Ovary (tissue), 9 donors: ENCODE results near the gene RASSF5. TPM values are rescaled to one million over a fixed set of nuclear protein-coding genes. Genes with fewer than 3 reads are reported as not detected.

Source experiments
- DNase-seq, 5 donors: peaks; one replicate each; pipeline ENCODE4 v3.0.0-alpha.2; 2019 to 2020
- H3K27ac ChIP-seq, 2 donors: fragments of 200-600 bp; one replicate each; pipeline versions ENCODE4 v1.5.1 to v1.8.0; 2019 to 2022
- H3K27me3 ChIP-seq: fragments of 200-600 bp; one replicate; pipeline ENCODE4 v1.8.0; 2022
- H3K36me3 ChIP-seq: fragments of 200-600 bp; sonication (generic); one replicate; pipeline ENCODE4 v1.5.1; 2019
- H3K4me1 ChIP-seq: one replicate; pipeline ENCODE4 v1.8.1; 2013; ENCODE audit warnings: mild to moderate bottlenecking, moderate library complexity; ENCODE audit not compliant: insufficient read depth
- H3K4me3 ChIP-seq: fragments of 200-600 bp; sonication (generic); one replicate; pipeline ENCODE4 v1.5.1; 2017
- H3K9me3 ChIP-seq, 2 donors: fragments of 200-600 bp in 1 of 2; sonication (generic) in 1 of 2; one replicate each; pipeline versions ENCODE4 v1.5.1 to v1.8.1; 2013 to 2019; ENCODE audit warnings: mild to moderate bottlenecking in 1 of 2, moderate library complexity in 1 of 2
- EP300 ChIP-seq: sonication (generic); formaldehyde crosslinking; IDR thresholded peaks from one replicate; pipeline ENCODE4 v1.6.1; 2017; ENCODE audit warnings: antibody characterized with exemption
- POLR2A ChIP-seq: fragments of 450-650 bp; IDR thresholded peaks from one replicate; pipeline ENCODE4 v1.6.1; 2017; ENCODE audit warnings: antibody characterized with exemption, mild to moderate bottlenecking, moderate library complexity
- WGBS, 3 donors: extraction: QIAGEN DNeasy Blood & Tissue Kit in 1 of 3; methylation state at CpG; one replicate each; pipeline versions ENCODE4 v1.1.5 to v1.1.7; 2013 to 2017; 5-methylcytosine and 5-hydroxymethylcytosine counted together
- intact Hi-C, 4 donors: fragments of 100-400 bp; cut with DNase I; formaldehyde crosslinking; loops; one replicate each; pipeline versions ENCODE4 v1.11.0 to v1.15.1; 2022 to 2023
- polyA plus RNA-seq, 2 donors: library from polyadenylated mRNA; stranded (reverse); fragments of 200-250 nt in 1 of 2; fragments of 350-450 nt in 1 of 2; fragmentation: Illumina TruSeq in 1 of 2; extraction: RNeasy Lipid Tissue Mini Kit (QIAGEN cat#74804) in 1 of 2; gene quantifications; one replicate each; pipeline ENCODE4 v1.2.3, GENCODE V29; 2013 to 2014
- total RNA-seq, 7 donors: library from RNA; depleted of rRNA in 2 of 7; stranded (reverse); fragments of >200 nt in 2 of 7; fragmentation: NEBNext Ultra II Directional in 3 of 7; extraction: Animal tissue kit (Norgen Biotek cat#: 25700) in 3 of 7; gene quantifications; one replicate each; pipeline versions ENCODE4 v1.1.0 to v1.2.4, GENCODE V29; 2016 to 2023
- TF ChIP-seq, protein P1 (sequence below), 3 donors: fragments of 450-650 bp in 2 of 3; fragments of 200-600 bp in 1 of 3; IDR thresholded peaks; one replicate each; pipeline versions ENCODE4 v1.5.1 to v1.8.0; 2016 to 2022; ENCODE audit warnings: antibody characterized with exemption in 3 of 3, mild to moderate bottlenecking in 1 of 3
- donor health status: DM: no; HTN: no; CAD: no; lungs with moderate emphysema.
- donor health status: DM: no; HTN: no; CAD: no.
- donor health status: Bipolar disorder and iron deficiency.
- donor health status: DM: yes; HTN: yes; CAD: no.
- donor health status: DM: no; HTN: no; CAD: no.
- donor health status: DM: yes; HTN: yes; CAD: no.

RASSF5 gene
- total and polyA plus RNA-seq, 9 donors = 1.8 to 11.8 (median 5.3) TPM

DNA sequence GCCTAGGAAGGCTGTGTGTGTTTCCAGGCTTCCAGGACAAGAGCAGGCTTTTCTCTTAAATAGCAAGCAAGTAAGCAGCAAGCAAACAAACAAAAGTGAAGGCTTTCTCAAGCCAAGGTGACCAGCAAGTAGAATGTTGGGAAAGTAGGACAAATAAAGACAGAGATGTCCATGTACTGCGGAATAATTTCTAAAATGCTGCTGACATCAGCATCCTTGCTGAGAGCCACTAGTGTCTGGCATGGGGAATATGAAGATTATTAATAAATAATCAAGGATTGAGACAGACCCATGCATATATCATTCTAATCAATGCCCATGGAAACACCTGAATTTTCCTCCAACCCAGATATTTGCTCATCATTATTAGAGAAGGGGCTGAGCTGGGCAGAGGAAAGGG lies 121.6 kb downstream of the RASSF5 start:
- H3K9me3 ChIP-seq = no peaks in the 10 kb centered on the region
- H3K27ac ChIP-seq = no peak overlapping the region
- H3K27me3 ChIP-seq = no peaks in the 10 kb centered on the region
- no peak for DNase-seq
- 70 to 72% methylated on average over 1 of the region's 1 CpG; no CpG with 5 or more reads in 1 of the 3 donors for WGBS, 3 donors
- H3K36me3 ChIP-seq = no peaks in the 10 kb centered on the region
- intact Hi-C loops = loop anchor here in 1 of 4 donors (10.0 kb wide), 1 partner anchor 286 kb away; no protein-coding TSS in a partner anchor
- no peak for TF ChIP-seq POLR2A
- TF ChIP-seq, protein P1, sequence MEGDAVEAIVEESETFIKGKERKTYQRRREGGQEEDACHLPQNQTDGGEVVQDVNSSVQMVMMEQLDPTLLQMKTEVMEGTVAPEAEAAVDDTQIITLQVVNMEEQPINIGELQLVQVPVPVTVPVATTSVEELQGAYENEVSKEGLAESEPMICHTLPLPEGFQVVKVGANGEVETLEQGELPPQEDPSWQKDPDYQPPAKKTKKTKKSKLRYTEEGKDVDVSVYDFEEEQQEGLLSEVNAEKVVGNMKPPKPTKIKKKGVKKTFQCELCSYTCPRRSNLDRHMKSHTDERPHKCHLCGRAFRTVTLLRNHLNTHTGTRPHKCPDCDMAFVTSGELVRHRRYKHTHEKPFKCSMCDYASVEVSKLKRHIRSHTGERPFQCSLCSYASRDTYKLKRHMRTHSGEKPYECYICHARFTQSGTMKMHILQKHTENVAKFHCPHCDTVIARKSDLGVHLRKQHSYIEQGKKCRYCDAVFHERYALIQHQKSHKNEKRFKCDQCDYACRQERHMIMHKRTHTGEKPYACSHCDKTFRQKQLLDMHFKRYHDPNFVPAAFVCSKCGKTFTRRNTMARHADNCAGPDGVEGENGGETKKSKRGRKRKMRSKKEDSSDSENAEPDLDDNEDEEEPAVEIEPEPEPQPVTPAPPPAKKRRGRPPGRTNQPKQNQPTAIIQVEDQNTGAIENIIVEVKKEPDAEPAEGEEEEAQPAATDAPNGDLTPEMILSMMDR (IDR thresholded peaks at IDR 0.05) = no peak
- TF ChIP-seq EP300 = no peak
- H3K4me3 ChIP-seq = no peak overlapping the region
- H3K4me1 ChIP-seq = no peaks in the 10 kb centered on the region

DNA sequence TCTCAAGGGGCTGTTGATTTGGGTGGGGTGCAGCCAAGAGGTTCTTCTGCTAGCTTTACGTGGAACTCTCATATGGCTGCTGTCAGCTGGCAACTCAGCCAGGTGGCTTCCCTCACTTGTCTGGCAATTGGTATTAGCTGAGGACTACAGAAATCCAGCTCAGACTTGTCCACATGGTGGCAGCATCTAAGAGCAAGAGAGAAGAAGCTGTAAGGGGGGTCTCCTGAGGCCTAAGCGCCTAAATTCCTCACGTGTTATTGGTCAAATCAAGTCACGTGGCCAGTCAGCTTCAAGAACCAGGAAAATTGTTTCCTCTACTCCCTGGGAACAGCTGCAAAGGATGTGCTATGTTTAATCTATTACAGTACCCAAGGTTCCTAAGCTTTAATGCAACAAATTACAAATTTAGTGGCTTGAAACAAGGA lies 123.8 kb downstream of the RASSF5 start:
- Histone ChIP-seq H3K27me3 (no peaks in the 10 kb centered on the region), H3K9me3 (no peaks in the 10 kb centered on the region), H3K36me3 (no peaks in the 10 kb centered on the region), H3K4me3 (no peak overlapping the region), H3K27ac (no peak overlapping the region), H3K4me1 (no peaks in the 10 kb centered on the region)
- TF ChIP-seq, protein P1 (IDR thresholded peaks at IDR 0.05) = peak in 1 of 3 donors; percentile 29
- no peak for TF ChIP-seq POLR2A
- intact Hi-C loops = loop anchor here (5.0 to 10.0 kb wide), 3 partner anchors 41 to 281 kb away; no protein-coding TSS in a partner anchor
- peak; percentile 42 to 77 (median 69) for DNase-seq
- WGBS, 3 donors = 3 to 11% (median 4%) methylated on average over 4 of the region's 4 CpGs

- H3K27ac ChIP-seq = no peak overlapping the region
- no peak overlapping the region for H3K4me3 ChIP-seq
- H3K27me3 ChIP-seq = no peaks in the 10 kb centered on the region
- H3K9me3 ChIP-seq = no peaks in the 10 kb centered on the region
- intact Hi-C loops = loop anchor here (2.0 to 10.0 kb wide), 5 partner anchors 29 to 279 kb away; no protein-coding TSS in a partner anchor
- TF ChIP-seq POLR2A (no peak), EP300 (peak; percentile 34)
- no peaks in the 10 kb centered on the region for H3K36me3 ChIP-seq
- DNase-seq = peak in 3 of 5 donors; percentile 15 to 59 (median 22)
- H3K4me1 ChIP-seq = peaks cover 1% of the 10 kb centered on the region
- 26 to 35% (median 30%) methylated on average over 9 of the region's 9 CpGs for WGBS, 3 donors
Observed at GRCh38 chr1:206633708-206634121, 126.4 kb downstream of the RASSF5 start.

- peaks cover 1% of the 10 kb centered on the region for H3K4me1 ChIP-seq
- no peaks in the 10 kb centered on the region for H3K27me3 ChIP-seq
- DNase-seq = peak; percentile 89 to 97 (median 96)
- H3K36me3 ChIP-seq = no peaks in the 10 kb centered on the region
- WGBS, 3 donors = 9 to 11% (median 10%) methylated on average over 26 of the region's 26 CpGs
- peak overlapping the region; percentile 48 to 78 for H3K27ac ChIP-seq
- H3K9me3 ChIP-seq = no peaks in the 10 kb centered on the region
- no peak for TF ChIP-seq EP300
- TF ChIP-seq, protein P1 (IDR thresholded peaks at IDR 0.05) = peak; percentile 58 to 87 (median 77)
- intact Hi-C loops = loop anchor here (2.0 to 10.0 kb wide), 5 partner anchors 28 to 278 kb away; no protein-coding TSS in a partner anchor
- H3K4me3 ChIP-seq = peak overlapping the region; percentile 95
Observed at GRCh38 chr1:206634365-206635079, 127.2 kb downstream of the RASSF5 start.
